Caco-2 (cell line): ENCODE data around the gene PABPC1L. TPM values are rescaled to one million over a fixed set of nuclear protein-coding genes. Genes with fewer than 3 reads are reported as not detected.
A peak's percentile ranks its signal among the peaks of the same experiment; 100 is the strongest.
"Not testable (repeated sequence)": the region's sequence is repeated elsewhere in the genome, so short reads cannot be mapped to it uniquely, and the experiment has no call there.

Source experiments
- Bru-seq: library from RNA; stranded (reverse); fragments of 400-500 nt; gene quantifications from one replicate; lab custom pipeline; 2021; lab: Mats Ljungman, UMichigan
- BruChase-seq, 2 experiments: library from RNA; stranded (reverse); fragments of 400-500 nt; gene quantifications; one replicate each; lab custom pipeline; 2021; lab: Mats Ljungman, UMichigan
- BruUV-seq: library from RNA; stranded (reverse); fragments of 400-500 nt; replicated peaks from 2 replicates; lab custom pipeline; 2021; lab: Mats Ljungman, UMichigan
- CTCF ChIA-PET: fragments of 300-600 bp; sonication (Branson Sonifier 250); formaldehyde crosslinking; loops from one replicate; lab custom pipeline; 2022; ENCODE audit warnings: antibody characterized with exemption; lab: Charles Lee
- POLR2A ChIA-PET: fragments of 300-600 bp; sonication (Branson Sonifier 250); formaldehyde crosslinking; loops from one replicate; lab custom pipeline; 2022; ENCODE audit warnings: antibody characterized with exemption; lab: Charles Lee
- DNase-seq, 2 experiments: peaks; one replicate each; pipeline versions ENCODE4 v3.0.0 to v3.0.0-alpha.2; 2020 to 2022
- H3K27me3 ChIP-seq: replicated peaks from 2 replicates; pipeline ENCODE4 v1.6.0; 2011; ENCODE audit warnings: low read length; ENCODE audit not compliant: control insufficient read depth, insufficient read depth
- H3K36me3 ChIP-seq: 2 replicates; pipeline ENCODE4 v1.5.1; 2011; ENCODE audit warnings: low read length; ENCODE audit not compliant: control insufficient read depth, insufficient read depth
- H3K4me1 ChIP-seq: fragments of 250-450 bp; sonication (Bioruptor Pico); 2 replicates; pipeline ENCODE4 v1.5.1; 2020; ENCODE audit warnings: mild to moderate bottlenecking
- H3K4me3 ChIP-seq: 2 replicates; pipeline ENCODE4 v1.5.1; 2011; ENCODE audit warnings: low read depth, mild to moderate bottlenecking, control low read depth, low read length
- H3K9me3 ChIP-seq: fragments of 250-450 bp; sonication (Bioruptor Pico); 2 replicates; pipeline ENCODE4 v1.5.1; 2020; ENCODE audit warnings: mild to moderate bottlenecking, moderate library complexity
- H3K27ac Mint-ChIP-seq: one replicate; pipeline ENCODE4 v1.8.0; 2022; ENCODE audit warnings: mixed read lengths; ENCODE audit not compliant: unreplicated experiment
- H3K27me3 Mint-ChIP-seq: one replicate; pipeline ENCODE4 v1.8.0; 2022; ENCODE audit warnings: mixed read lengths; ENCODE audit not compliant: insufficient read depth, unreplicated experiment
- H3K36me3 Mint-ChIP-seq: one replicate; pipeline ENCODE4 v1.8.0; 2022; ENCODE audit warnings: mild to moderate bottlenecking, mixed read lengths; ENCODE audit not compliant: insufficient read depth, unreplicated experiment
- H3K4me1 Mint-ChIP-seq: one replicate; pipeline ENCODE4 v1.8.0; 2022; ENCODE audit warnings: low read depth, mixed read lengths; ENCODE audit not compliant: unreplicated experiment
- H3K4me3 Mint-ChIP-seq: one replicate; pipeline ENCODE4 v1.8.0; 2022; ENCODE audit warnings: mild to moderate bottlenecking, moderate library complexity, mixed read lengths; ENCODE audit not compliant: unreplicated experiment
- H3K9me3 Mint-ChIP-seq: one replicate; pipeline ENCODE4 v1.8.0; 2022; ENCODE audit warnings: mixed read lengths; ENCODE audit not compliant: unreplicated experiment
- intact Hi-C: fragments of 100-400 bp; cut with micrococcal nuclease; formaldehyde crosslinking; loops from one replicate; pipeline ENCODE4 v1.10.0; 2022; ENCODE audit not compliant: unreplicated experiment
- long read RNA-seq: library from polyadenylated mRNA; stranded (forward); transcript quantifications from one replicate; pipeline ENCODE4 v2.0.0, GENCODE V29; 2022
- total RNA-seq: library from RNA; stranded (reverse); gene quantifications from 2 replicates; pipeline ENCODE4 v1.2.3, GENCODE V29; 2022
- TF ChIP-seq, protein P1 (sequence below), 2 experiments: fragments of 200-600 bp in 1 of 2; IDR thresholded peaks; 1 replicate in 1 of 2; 2 replicates in 1 of 2; pipeline versions ENCODE4 v1.5.1 to v1.8.0; 2011 to 2022; ENCODE audit warnings: antibody characterized with exemption in 1 of 2, control low read depth in 1 of 2, inconsistent platforms in 1 of 2, low read depth in 1 of 2, low read length in 1 of 2, mild to moderate bottlenecking in 1 of 2, moderate library complexity in 1 of 2; ENCODE audit not compliant: insufficient read depth in 1 of 2, severe bottlenecking in 1 of 2, unreplicated experiment in 1 of 2

Gene PABPC1L
- 242 and 255 TPM in 2 replicates for total RNA-seq
- percentile 86 among the genes with signal in this experiment for Bru-seq, nascent RNA
- BruChase-seq, experiment 1, labeled RNA remaining after a 2-hour chase, result percentile 85 among the genes with signal in this experiment
- percentile 87 among the genes with signal in this experiment for BruChase-seq, experiment 2, labeled RNA remaining after a 6-hour chase
- long read RNA-seq, transcript PABPC1L-207 (6 exons, 2,223 nt), result major isoform, 7 of 41 reads
- long read RNA-seq, partial matches to known transcripts, result 6 of 41 reads
- long read RNA-seq, other reads (novel, unspliced or antisense), result 24 of 41 reads

DNA sequence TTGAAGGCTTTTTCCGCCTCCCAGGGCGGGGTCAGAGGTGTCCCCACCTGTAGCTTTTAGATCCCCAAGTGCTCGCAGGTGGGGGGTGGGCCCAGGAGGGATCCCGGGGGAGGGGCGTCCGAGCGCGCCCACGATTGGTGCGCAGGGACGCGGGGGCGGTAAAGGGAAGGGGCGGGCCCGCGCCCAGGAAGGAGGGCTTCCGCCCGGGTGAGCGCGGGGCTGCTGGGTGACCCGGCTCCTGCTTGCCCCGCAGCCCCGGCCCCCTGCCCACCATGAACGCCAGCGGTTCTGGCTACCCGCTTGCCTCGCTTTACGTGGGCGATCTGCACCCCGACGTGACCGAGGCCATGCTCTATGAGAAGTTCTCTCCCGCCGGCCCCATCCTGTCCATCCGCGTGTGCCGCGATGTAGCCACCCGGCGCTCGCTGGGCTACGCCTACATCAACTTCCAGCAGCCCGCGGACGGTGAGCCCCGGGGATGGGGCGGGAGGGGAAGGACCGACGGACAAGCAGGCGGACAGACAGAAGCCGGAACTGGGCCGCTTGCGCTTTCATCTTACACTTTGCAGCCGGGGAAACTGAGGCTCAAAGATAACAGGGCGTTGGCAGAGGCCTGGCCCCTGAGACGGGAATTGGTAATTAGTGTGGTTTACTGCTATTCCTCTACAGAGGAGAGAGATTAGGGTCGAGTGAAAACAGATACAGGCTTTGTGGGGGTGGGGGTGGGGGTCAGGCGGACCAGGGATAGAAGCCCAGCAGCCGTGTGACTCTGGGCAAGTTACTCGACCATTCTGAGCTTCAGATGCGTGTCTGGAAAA, at the start of gene PABPC1L:
Gene PABPC1L, plus strand, starts transcription at position 189 of the 818 bp plus-strand sequence. Its CDS starts 84 bp downstream, at position 273.
- intact Hi-C loops, result loop anchor here (1.0 to 2.0 kb wide), 2 partner anchors 57 to 217 kb away; partner anchors contain the start of gene STK4
- peak within 1 kb of the TSS; percentile 85 for H3K4me3 Mint-ChIP-seq
- ChIA-PET POLR2A (interaction anchor here (0.5 to 2.3 kb wide), 21 partner anchors 11 to 971 kb away, joined by 3 to 28 read pairs (median 4); partner anchors contain the start of genes TOMM34 and YWHAB), CTCF (interaction anchor here (0.6 to 2.5 kb wide), 19 partner anchors 22 to 1809 kb away, joined by 3 to 16 read pairs (median 5); partner anchors contain the start of gene YWHAB)
- H3K36me3 Mint-ChIP-seq, result peaks cover 98% of the 10 kb centered on the region
- DNase-seq, result peak; percentile 95
- H3K27me3 Mint-ChIP-seq, result no peaks in the 10 kb centered on the region
- BruUV-seq, result no TSS peak
- TF ChIP-seq, protein P1, sequence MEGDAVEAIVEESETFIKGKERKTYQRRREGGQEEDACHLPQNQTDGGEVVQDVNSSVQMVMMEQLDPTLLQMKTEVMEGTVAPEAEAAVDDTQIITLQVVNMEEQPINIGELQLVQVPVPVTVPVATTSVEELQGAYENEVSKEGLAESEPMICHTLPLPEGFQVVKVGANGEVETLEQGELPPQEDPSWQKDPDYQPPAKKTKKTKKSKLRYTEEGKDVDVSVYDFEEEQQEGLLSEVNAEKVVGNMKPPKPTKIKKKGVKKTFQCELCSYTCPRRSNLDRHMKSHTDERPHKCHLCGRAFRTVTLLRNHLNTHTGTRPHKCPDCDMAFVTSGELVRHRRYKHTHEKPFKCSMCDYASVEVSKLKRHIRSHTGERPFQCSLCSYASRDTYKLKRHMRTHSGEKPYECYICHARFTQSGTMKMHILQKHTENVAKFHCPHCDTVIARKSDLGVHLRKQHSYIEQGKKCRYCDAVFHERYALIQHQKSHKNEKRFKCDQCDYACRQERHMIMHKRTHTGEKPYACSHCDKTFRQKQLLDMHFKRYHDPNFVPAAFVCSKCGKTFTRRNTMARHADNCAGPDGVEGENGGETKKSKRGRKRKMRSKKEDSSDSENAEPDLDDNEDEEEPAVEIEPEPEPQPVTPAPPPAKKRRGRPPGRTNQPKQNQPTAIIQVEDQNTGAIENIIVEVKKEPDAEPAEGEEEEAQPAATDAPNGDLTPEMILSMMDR (IDR thresholded peaks at IDR 0.05; ENCODE audit: insufficient read depth in 1 of 2, low read depth in 1 of 2, low read length in 1 of 2, severe bottlenecking in 1 of 2, unreplicated experiment in 1 of 2), result no peak
- Histone ChIP-seq H3K4me3 (peak within 1 kb of the TSS; percentile 82), H3K4me1 (peaks cover 21% of the 10 kb centered on the region), H3K9me3 (no peaks in the 10 kb centered on the region), H3K27me3 (no peaks in the 10 kb centered on the region), H3K36me3 (peaks cover 6% of the 10 kb centered on the region; the same call in 1 of the 2 replicates)
- no peaks in the 10 kb centered on the region for H3K9me3 Mint-ChIP-seq
- H3K4me1 Mint-ChIP-seq, result peaks cover 19% of the 10 kb centered on the region
- peak within 1 kb of the TSS; percentile 92 for H3K27ac Mint-ChIP-seq

DNA sequence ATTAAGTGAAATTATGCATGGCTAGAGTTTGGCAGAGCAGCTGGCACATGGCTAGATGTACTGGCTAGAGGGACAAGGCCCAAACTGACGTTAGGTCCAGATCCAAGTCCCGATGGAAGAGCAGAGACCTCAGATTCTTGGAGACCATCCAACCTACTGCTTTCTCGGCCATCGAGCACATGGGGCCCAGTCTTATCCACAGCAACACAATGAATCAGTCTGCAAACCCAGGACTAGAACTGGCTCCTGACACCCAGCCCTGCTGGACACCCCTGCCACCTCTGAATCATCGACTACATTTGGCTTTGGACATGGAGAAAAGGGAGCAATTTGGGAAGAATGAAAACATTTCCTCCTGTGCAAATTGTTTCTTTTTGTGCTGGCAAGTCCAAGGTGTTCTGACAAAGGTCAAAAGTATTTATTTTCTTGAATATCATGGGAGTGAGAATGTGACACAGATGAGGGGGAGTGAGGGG, 48.3 kb upstream of the PABPC1L start:
- H3K9me3 ChIP-seq, result no peaks in the 10 kb centered on the region
- no peaks in the 10 kb centered on the region for H3K27me3 ChIP-seq
- no peak overlapping the region for H3K4me3 ChIP-seq
- ChIA-PET CTCF (no interaction called here), POLR2A (no interaction called here)
- peaks cover 24% of the 10 kb centered on the region for H3K4me1 Mint-ChIP-seq
- H3K4me3 Mint-ChIP-seq, result no peak overlapping the region
- no peaks in the 10 kb centered on the region for H3K36me3 Mint-ChIP-seq
- DNase-seq, result no peak
- no peak overlapping the region for H3K27ac Mint-ChIP-seq
- no peaks in the 10 kb centered on the region for H3K27me3 Mint-ChIP-seq
- H3K36me3 ChIP-seq, result no peaks in the 10 kb centered on the region
- TF ChIP-seq, protein P1 (IDR thresholded peaks at IDR 0.05; ENCODE audit: insufficient read depth in 1 of 2, low read depth in 1 of 2, low read length in 1 of 2, severe bottlenecking in 1 of 2, unreplicated experiment in 1 of 2), result no peak
- H3K4me1 ChIP-seq, result peaks cover 27% of the 10 kb centered on the region
- no TSS peak for BruUV-seq
- intact Hi-C loops, result no loop called here
- H3K9me3 Mint-ChIP-seq, result peaks cover 5% of the 10 kb centered on the region

DNA sequence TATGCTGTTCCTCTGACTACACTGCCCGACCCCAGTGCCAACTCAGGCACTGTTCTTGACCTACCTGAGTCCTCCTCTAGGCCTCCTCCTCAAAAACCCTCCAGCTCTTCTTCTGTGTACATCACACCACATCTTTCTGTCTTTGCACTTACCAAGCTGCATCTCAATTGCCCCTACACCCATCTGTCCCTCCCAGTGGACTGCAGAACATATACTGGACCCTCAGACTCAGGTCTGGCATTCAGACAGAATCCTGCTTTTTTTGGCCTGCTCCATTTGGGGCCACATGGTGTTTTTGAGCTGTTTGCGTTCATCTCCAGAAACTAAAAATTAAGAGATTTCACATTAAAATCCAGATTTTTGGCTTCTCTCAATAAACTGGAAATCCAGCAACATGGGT, 47.6 kb upstream of the PABPC1L start:
- Histone ChIP-seq H3K27me3 (no peaks in the 10 kb centered on the region), H3K36me3 (no peaks in the 10 kb centered on the region), H3K4me3 (no peak overlapping the region), H3K9me3 (no peaks in the 10 kb centered on the region), H3K4me1 (peaks cover 20% of the 10 kb centered on the region)
- ChIA-PET POLR2A (interaction anchor here (0.5 to 0.8 kb wide), 2 partner anchors 23 to 28 kb away, joined by 3 read pairs; partner anchors contain the start of gene YWHAB), CTCF (interaction anchor here (1.4 to 1.9 kb wide), 2 partner anchors 11 to 114 kb away, joined by 3 to 6 read pairs; no protein-coding TSS in a partner anchor)
- no TSS peak for BruUV-seq
- H3K27ac Mint-ChIP-seq, result peak overlapping the region; percentile 40
- H3K27me3 Mint-ChIP-seq, result no peaks in the 10 kb centered on the region
- TF ChIP-seq, protein P1 (IDR thresholded peaks at IDR 0.05; ENCODE audit: insufficient read depth in 1 of 2, low read depth in 1 of 2, low read length in 1 of 2, severe bottlenecking in 1 of 2, unreplicated experiment in 1 of 2), result no peak
- no peaks in the 10 kb centered on the region for H3K9me3 Mint-ChIP-seq
- no peak for DNase-seq
- peaks cover under 1% of the 10 kb centered on the region for H3K36me3 Mint-ChIP-seq
- intact Hi-C loops, result no loop called here
- peaks cover 20% of the 10 kb centered on the region for H3K4me1 Mint-ChIP-seq
- H3K4me3 Mint-ChIP-seq, result no peak overlapping the region

DNA sequence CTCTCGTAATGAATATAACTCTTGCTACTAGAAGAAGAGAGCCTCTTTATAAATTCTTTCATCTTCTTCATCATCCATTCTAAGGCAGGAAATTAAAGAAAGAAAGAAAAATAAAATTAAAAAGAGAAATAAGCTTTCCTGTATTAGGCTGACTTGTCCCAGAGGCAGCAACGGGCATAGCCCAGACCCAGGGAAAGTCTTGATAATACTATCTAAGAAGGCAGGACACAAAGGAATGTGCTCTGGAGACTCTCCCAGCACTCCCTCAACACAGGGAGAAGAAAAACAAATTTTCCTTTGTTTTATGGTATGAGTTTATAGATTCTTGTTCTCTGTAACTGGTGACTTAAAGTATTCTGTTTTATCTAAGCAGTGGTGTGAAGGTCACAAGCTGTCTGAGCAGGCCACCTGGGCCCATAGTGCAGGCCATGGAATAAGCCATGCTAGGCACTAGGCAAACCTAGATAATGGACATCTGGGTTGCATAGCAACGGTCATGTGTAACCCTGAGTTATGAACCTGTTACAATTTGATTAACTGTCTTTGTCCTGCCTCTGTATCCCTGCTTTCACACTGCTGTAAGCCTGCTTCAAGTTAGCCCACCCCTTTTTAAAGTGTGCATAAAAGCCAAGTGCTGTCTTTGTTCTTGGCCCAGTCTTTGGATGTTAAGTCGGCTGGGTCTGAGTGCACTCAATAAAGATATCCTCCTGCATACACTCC, 46.3 kb upstream of the PABPC1L start:
- H3K36me3 Mint-ChIP-seq, H3K4me3 ChIP-seq, H3K9me3 Mint-ChIP-seq, intact Hi-C loops, H3K4me3 Mint-ChIP-seq, POLR2A ChIA-PET, H3K27me3 Mint-ChIP-seq, H3K27me3 ChIP-seq, H3K9me3 ChIP-seq, H3K36me3 ChIP-seq, BruUV-seq: not testable (repeated sequence)
- Mint-ChIP-seq H3K4me1 (peaks cover 20% of the 10 kb centered on the region), H3K27ac (peak overlapping the region; percentile 17)
- DNase-seq, result peak; percentile 55 to 61
- CTCF ChIA-PET, result interaction anchor here (0.6 to 1.9 kb wide), 5 partner anchors 12 to 306 kb away, joined by 3 to 6 read pairs (median 3); no protein-coding TSS in a partner anchor
- H3K4me1 ChIP-seq, result peaks cover 18% of the 10 kb centered on the region
